ENCODE data around the gene TMPRSS9. TPM values are rescaled to one million over a fixed set of nuclear protein-coding genes. Genes with fewer than 3 reads are reported as not detected.

The TMPRSS9 gene
- total RNA-seq, 4 donors from 2014 or later = not detected

GRCh38 chr19:2461751-2462634 lies 101.9 kb downstream of the TMPRSS9 start:
- no peak for TF ChIP-seq CTCF (IDR thresholded peaks at IDR 0.05; ENCODE audit: low read depth)

- no peak for TF ChIP-seq CTCF (IDR thresholded peaks at IDR 0.05; ENCODE audit: low read depth)
These were observed 102.8 kb downstream of the TMPRSS9 start for GRCh38 chr19:2462635-2463421.

- no peak for TF ChIP-seq CTCF (IDR thresholded peaks at IDR 0.05; ENCODE audit: low read depth)
These were observed 104.3 kb downstream of the TMPRSS9 start for GRCh38 chr19:2464389-2464788.

GRCh38 chr19:2468596-2468995 lies 108.5 kb downstream of the TMPRSS9 start:
- no peak for TF ChIP-seq CTCF (IDR thresholded peaks at IDR 0.05; ENCODE audit: low read depth)

- TF ChIP-seq CTCF (IDR thresholded peaks at IDR 0.05; ENCODE audit: low read depth) = no peak
These were observed 109.2 kb downstream of the TMPRSS9 start for GRCh38 chr19:2469102-2469914.

GRCh38 chr19:2474232-2475017 lies 114.4 kb downstream of the TMPRSS9 start:
- no peak for TF ChIP-seq CTCF (IDR thresholded peaks at IDR 0.05; ENCODE audit: low read depth)

All from subcutaneous adipose tissue (tissue), 4 donors.